ENCODE data around the gene PPP1R26. TPM values are rescaled to one million over a fixed set of nuclear protein-coding genes. Genes with fewer than 3 reads are reported as not detected.

PPP1R26 gene
- polyA plus RNA-seq, 2 of the 4 experiments (the other 2 are of a cell fraction), result 8.5 to 12.7 TPM

DNA sequence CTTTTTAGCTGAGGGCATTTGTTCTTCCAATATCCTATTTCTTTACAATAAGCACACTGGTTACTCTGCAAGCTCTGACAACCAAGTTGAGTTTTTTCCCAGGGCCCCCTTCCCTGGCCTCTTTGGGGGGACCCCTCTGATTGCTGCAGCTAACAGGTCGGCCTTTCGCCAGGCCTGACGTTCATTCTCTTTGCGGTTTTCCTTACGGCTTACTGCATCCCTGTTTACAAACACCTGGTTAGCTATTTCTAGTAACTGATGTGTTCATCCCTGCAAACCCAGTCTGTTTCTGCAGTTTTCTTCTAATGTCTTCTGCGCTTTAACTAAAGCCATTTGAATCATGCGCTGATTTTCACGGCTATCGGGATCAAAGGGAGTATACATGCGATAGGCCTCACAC, 37.5 kb upstream of the PPP1R26 start (continued):
- TF ChIP-seq, protein P1, sequence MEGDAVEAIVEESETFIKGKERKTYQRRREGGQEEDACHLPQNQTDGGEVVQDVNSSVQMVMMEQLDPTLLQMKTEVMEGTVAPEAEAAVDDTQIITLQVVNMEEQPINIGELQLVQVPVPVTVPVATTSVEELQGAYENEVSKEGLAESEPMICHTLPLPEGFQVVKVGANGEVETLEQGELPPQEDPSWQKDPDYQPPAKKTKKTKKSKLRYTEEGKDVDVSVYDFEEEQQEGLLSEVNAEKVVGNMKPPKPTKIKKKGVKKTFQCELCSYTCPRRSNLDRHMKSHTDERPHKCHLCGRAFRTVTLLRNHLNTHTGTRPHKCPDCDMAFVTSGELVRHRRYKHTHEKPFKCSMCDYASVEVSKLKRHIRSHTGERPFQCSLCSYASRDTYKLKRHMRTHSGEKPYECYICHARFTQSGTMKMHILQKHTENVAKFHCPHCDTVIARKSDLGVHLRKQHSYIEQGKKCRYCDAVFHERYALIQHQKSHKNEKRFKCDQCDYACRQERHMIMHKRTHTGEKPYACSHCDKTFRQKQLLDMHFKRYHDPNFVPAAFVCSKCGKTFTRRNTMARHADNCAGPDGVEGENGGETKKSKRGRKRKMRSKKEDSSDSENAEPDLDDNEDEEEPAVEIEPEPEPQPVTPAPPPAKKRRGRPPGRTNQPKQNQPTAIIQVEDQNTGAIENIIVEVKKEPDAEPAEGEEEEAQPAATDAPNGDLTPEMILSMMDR (IDR thresholded peaks at IDR 0.05), result no peak

DNA sequence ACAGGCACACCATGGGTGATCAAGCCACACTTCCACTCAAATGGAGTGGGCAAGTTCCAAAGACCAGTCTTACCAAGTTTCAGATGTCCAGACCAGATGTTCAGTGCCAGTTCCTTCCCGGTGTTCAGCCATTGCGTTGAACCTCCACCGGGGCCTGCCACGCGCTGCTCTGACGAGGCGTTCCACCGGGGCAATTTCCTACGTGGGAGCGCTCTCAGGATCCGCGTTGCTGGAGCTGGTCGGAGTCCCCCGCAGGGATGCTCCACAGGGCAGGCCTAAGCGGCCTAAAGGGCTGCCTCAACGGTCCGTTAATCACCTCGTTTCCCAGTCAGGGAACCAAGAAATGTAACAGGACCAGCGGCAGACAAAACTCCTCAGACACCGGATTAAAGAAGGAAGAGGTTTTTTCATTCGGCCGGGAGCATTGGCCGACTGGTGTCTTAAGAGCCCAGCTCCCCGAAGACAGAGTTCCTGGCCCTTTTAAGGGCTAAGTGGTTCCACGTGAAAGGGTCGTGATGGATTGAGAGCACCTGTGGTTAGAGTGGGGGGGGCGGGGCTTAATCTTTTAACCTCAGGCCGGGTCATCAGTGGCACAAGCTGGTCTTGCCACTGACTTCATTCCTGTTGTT, 35.7 kb upstream of the PPP1R26 start:
- Histone ChIP-seq H3K9me3 (no peaks in the 10 kb centered on the region), H3K4me1 (no peaks in the 10 kb centered on the region), H3K4me3 (no peak overlapping the region), H3K4me2 (no peak overlapping the region), H3K27ac (no peak overlapping the region)
- no peak for ATAC-seq
- no peak for FAIRE-seq
- ChIA-PET CTCF (interaction anchor here (1.0 to 5.3 kb wide), 5 partner anchors 8 to 656 kb away, joined by 3 to 26 read pairs (median 4); partner anchors contain the start of gene OLFM1), POLR2A (no interaction called here)
- no peak for DNase-seq (ENCODE audit: low read depth in 1 of 2, low spot score in 1 of 2)
- WGBS (ENCODE audit: missing lambda C conversion rate), result 64% methylated on average over 22 of the region's 28 CpGs
- no peak for TF ChIP-seq RNF2 (IDR thresholded peaks at IDR 0.05; ENCODE audit: borderline replicate concordance, low read depth)
- no peak for TF ChIP-seq SMC3 (IDR thresholded peaks at IDR 0.05)
- TF ChIP-seq, protein P2, sequence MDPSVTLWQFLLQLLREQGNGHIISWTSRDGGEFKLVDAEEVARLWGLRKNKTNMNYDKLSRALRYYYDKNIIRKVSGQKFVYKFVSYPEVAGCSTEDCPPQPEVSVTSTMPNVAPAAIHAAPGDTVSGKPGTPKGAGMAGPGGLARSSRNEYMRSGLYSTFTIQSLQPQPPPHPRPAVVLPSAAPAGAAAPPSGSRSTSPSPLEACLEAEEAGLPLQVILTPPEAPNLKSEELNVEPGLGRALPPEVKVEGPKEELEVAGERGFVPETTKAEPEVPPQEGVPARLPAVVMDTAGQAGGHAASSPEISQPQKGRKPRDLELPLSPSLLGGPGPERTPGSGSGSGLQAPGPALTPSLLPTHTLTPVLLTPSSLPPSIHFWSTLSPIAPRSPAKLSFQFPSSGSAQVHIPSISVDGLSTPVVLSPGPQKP (IDR thresholded peaks at IDR 0.05; ENCODE audit: low read depth, low read length), result no peak
- no peak for TF ChIP-seq CHD4 (IDR thresholded peaks at IDR 0.05; ENCODE audit: borderline replicate concordance)
- no peak for TF ChIP-seq CHD2 (IDR thresholded peaks at IDR 0.05; ENCODE audit: low read length, partially characterized antibody)
- TF ChIP-seq TFCP2L1 (CRISPR knock-in tag; IDR thresholded peaks at IDR 0.05), result no peak
- TF ChIP-seq JUN (IDR thresholded peaks at IDR 0.05), result no peak
- no peak for TF ChIP-seq ZSCAN20 (CRISPR knock-in tag; IDR thresholded peaks at IDR 0.05)
- no peak for TF ChIP-seq CBX2 (IDR thresholded peaks at IDR 0.05; ENCODE audit: borderline replicate concordance, low read depth)
- TF ChIP-seq MAZ (IDR thresholded peaks at IDR 0.05; ENCODE audit: borderline replicate concordance, low read depth, low read length), result no peak

DNA sequence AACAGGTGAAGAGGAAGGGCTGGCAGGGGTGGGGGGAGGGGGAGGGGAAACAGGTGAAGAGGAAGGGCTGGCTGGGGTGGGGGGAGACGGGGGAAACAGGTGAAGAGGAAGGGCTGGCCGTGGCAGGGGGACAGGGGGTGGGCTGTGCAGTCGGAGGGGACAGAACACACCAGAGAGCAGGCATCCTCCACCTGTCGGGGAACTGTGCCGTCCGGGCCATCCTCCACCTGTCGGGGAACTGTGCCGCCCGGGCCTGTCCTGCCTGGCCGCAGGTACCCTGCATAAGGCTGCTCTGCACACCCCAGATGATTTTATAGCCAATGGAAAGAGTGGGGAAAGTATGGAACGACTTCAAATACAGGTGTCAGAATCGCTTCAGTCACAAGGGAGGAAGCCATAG, 32.5 kb upstream of the PPP1R26 start:
- WGBS (ENCODE audit: missing lambda C conversion rate), result 74% methylated on average over 10 of the region's 12 CpGs
- TF ChIP-seq ZSCAN20 (CRISPR knock-in tag; IDR thresholded peaks at IDR 0.05) (no peak), RNF2 (IDR thresholded peaks at IDR 0.05; ENCODE audit: borderline replicate concordance, low read depth) (no peak), FOSB (CRISPR knock-in tag; IDR thresholded peaks at IDR 0.05) (no peak), HEYL (CRISPR knock-in tag; IDR thresholded peaks at IDR 0.05) (no peak), RFX5 (IDR thresholded peaks at IDR 0.05) (no peak), ESRRA (IDR thresholded peaks at IDR 0.05; ENCODE audit: borderline replicate concordance, low read length) (no peak), SREBF2 (IDR thresholded peaks at IDR 0.05) (no peak), ZNF302 (CRISPR knock-in tag; IDR thresholded peaks at IDR 0.05) (no peak), NR3C1 (IDR thresholded peaks at IDR 0.05) (no peak), NFE2L2 (conservative IDR thresholded peaks at IDR 0.05; ENCODE audit: low read length) (no peak), RAD21 (conservative IDR thresholded peaks at IDR 0.05 in 1 of 2, IDR thresholded peaks at IDR 0.05 in 1 of 2) (no peak)
- TF ChIP-seq, protein P3, sequence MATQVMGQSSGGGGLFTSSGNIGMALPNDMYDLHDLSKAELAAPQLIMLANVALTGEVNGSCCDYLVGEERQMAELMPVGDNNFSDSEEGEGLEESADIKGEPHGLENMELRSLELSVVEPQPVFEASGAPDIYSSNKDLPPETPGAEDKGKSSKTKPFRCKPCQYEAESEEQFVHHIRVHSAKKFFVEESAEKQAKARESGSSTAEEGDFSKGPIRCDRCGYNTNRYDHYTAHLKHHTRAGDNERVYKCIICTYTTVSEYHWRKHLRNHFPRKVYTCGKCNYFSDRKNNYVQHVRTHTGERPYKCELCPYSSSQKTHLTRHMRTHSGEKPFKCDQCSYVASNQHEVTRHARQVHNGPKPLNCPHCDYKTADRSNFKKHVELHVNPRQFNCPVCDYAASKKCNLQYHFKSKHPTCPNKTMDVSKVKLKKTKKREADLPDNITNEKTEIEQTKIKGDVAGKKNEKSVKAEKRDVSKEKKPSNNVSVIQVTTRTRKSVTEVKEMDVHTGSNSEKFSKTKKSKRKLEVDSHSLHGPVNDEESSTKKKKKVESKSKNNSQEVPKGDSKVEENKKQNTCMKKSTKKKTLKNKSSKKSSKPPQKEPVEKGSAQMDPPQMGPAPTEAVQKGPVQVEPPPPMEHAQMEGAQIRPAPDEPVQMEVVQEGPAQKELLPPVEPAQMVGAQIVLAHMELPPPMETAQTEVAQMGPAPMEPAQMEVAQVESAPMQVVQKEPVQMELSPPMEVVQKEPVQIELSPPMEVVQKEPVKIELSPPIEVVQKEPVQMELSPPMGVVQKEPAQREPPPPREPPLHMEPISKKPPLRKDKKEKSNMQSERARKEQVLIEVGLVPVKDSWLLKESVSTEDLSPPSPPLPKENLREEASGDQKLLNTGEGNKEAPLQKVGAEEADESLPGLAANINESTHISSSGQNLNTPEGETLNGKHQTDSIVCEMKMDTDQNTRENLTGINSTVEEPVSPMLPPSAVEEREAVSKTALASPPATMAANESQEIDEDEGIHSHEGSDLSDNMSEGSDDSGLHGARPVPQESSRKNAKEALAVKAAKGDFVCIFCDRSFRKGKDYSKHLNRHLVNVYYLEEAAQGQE (IDR thresholded peaks at IDR 0.05), result no peak
- TF ChIP-seq, protein P4, sequence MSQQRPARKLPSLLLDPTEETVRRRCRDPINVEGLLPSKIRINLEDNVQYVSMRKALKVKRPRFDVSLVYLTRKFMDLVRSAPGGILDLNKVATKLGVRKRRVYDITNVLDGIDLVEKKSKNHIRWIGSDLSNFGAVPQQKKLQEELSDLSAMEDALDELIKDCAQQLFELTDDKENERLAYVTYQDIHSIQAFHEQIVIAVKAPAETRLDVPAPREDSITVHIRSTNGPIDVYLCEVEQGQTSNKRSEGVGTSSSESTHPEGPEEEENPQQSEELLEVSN (IDR thresholded peaks at IDR 0.05; ENCODE audit: borderline replicate concordance, low read depth), result no peak
- Histone ChIP-seq H3K27ac (no peak overlapping the region), H3K4me1 (no peaks in the 10 kb centered on the region), H3K9me3 (no peaks in the 10 kb centered on the region), H3K4me2 (no peak overlapping the region), H3K4me3 (no peak overlapping the region)
- DNase-seq (ENCODE audit: low read depth in 1 of 2, low spot score in 1 of 2) (no peak), FAIRE-seq (no peak), ATAC-seq (no peak)
- CTCF ChIA-PET, result no interaction called here
- POLR2A ChIA-PET, result no interaction called here

Measured in A549 (cell line).